ENCODE results near the gene SNRNP48. TPM values are rescaled to one million over a fixed set of nuclear protein-coding genes. Genes with fewer than 3 reads are reported as not detected.
A peak's percentile ranks its signal among the peaks of the same experiment; 100 is the strongest.

SNRNP48 gene
- total RNA-seq, 2 donors from 2014 or later, result 6.4 to 18.4 TPM

GRCh38 chr6:7542874-7543624 lies 46.9 kb upstream of the SNRNP48 start:
- Histone ChIP-seq H3K27ac (no peak overlapping the region), H3K36me3 (no peaks in the 10 kb centered on the region), H3K9me3 (no peaks in the 10 kb centered on the region), H3K27me3 (replicated peaks; ENCODE audit: insufficient read depth) (peaks cover 25% of the 10 kb centered on the region), H3K4me1 (ENCODE audit: control insufficient read depth in 1 of 2, low read depth in 2 of 2) (peaks cover 12 to 25% of the 10 kb centered on the region in 2 donors), H3K4me3 (peak overlapping the region; percentile 74)
- no peak for TF ChIP-seq CTCF (IDR thresholded peaks at IDR 0.05)
- DNase-seq (ENCODE audit: low spot score) (no peak), ATAC-seq (ENCODE audit: insufficient number of reproducible peaks, low FRiP score, low read depth) (no peak)

GRCh38 chr6:7543789-7544424 lies 46.1 kb upstream of the SNRNP48 start:
- Histone ChIP-seq H3K4me1 (ENCODE audit: control insufficient read depth in 1 of 2, low read depth in 2 of 2) (peaks cover 12 to 25% of the 10 kb centered on the region in 2 donors), H3K9me3 (no peaks in the 10 kb centered on the region), H3K4me3 (no peak overlapping the region), H3K36me3 (no peaks in the 10 kb centered on the region), H3K27me3 (replicated peaks; ENCODE audit: insufficient read depth) (peaks cover 29% of the 10 kb centered on the region), H3K27ac (no peak overlapping the region)
- ATAC-seq (ENCODE audit: insufficient number of reproducible peaks, low FRiP score, low read depth), result no peak
- no peak for DNase-seq (ENCODE audit: low spot score)
- TF ChIP-seq CTCF (IDR thresholded peaks at IDR 0.05), result no peak

- Histone ChIP-seq H3K4me1 (ENCODE audit: control insufficient read depth in 1 of 2, low read depth in 2 of 2) (peaks cover 12 to 25% of the 10 kb centered on the region in 2 donors), H3K36me3 (no peaks in the 10 kb centered on the region), H3K9me3 (no peaks in the 10 kb centered on the region), H3K4me3 (no peak overlapping the region), H3K27me3 (replicated peaks; ENCODE audit: insufficient read depth) (peaks cover 29% of the 10 kb centered on the region), H3K27ac (no peak overlapping the region)
- no peak for TF ChIP-seq CTCF (IDR thresholded peaks at IDR 0.05)
- ATAC-seq (ENCODE audit: insufficient number of reproducible peaks, low FRiP score, low read depth) (no peak), DNase-seq (ENCODE audit: low spot score) (no peak)
These were observed 45.4 kb upstream of the SNRNP48 start for GRCh38 chr6:7544597-7544996.

GRCh38 chr6:7545316-7546019 lies 44.5 kb upstream of the SNRNP48 start:
- Histone ChIP-seq H3K27me3 (replicated peaks; ENCODE audit: insufficient read depth) (peaks cover 20% of the 10 kb centered on the region), H3K27ac (no peak overlapping the region), H3K4me1 (ENCODE audit: control insufficient read depth in 1 of 2, low read depth in 2 of 2) (peaks cover 12 to 25% of the 10 kb centered on the region in 2 donors), H3K36me3 (no peaks in the 10 kb centered on the region), H3K4me3 (no peak overlapping the region), H3K9me3 (no peaks in the 10 kb centered on the region)
- TF ChIP-seq CTCF (IDR thresholded peaks at IDR 0.05), result no peak
- DNase-seq (ENCODE audit: low spot score), result no peak
- ATAC-seq (ENCODE audit: insufficient number of reproducible peaks, low FRiP score, low read depth), result no peak

- Histone ChIP-seq H3K36me3 (no peaks in the 10 kb centered on the region), H3K27me3 (replicated peaks; ENCODE audit: insufficient read depth) (peaks cover 15% of the 10 kb centered on the region), H3K4me1 (ENCODE audit: control insufficient read depth in 1 of 2, low read depth in 2 of 2) (peaks cover 12 to 19% of the 10 kb centered on the region in 2 donors), H3K4me3 (no peak overlapping the region), H3K27ac (no peak overlapping the region), H3K9me3 (no peaks in the 10 kb centered on the region)
- DNase-seq (ENCODE audit: low spot score) (no peak), ATAC-seq (ENCODE audit: insufficient number of reproducible peaks, low FRiP score, low read depth) (no peak)
- no peak for TF ChIP-seq CTCF (IDR thresholded peaks at IDR 0.05)
These were observed 44.0 kb upstream of the SNRNP48 start for GRCh38 chr6:7546020-7546369.
